Measurements from ENCODE around the gene ATG7.

GRCh38 chr3:11570789-11571495, 298.7 kb downstream of the ATG7 start:
- TF ChIP-seq ZNF70 (CRISPR knock-in tag; IDR thresholded peaks at IDR 0.05), result no peak
- no peak for TF ChIP-seq TCF4 (CRISPR knock-in tag; IDR thresholded peaks at IDR 0.05; ENCODE audit: borderline replicate concordance)
- TF ChIP-seq ISL1 (CRISPR knock-in tag; IDR thresholded peaks at IDR 0.05), result no peak
- no peak for TF ChIP-seq OSR1 (CRISPR knock-in tag; IDR thresholded peaks at IDR 0.05)
- no peak for TF ChIP-seq SNAI2 (CRISPR knock-in tag; IDR thresholded peaks at IDR 0.05)
- no peak for TF ChIP-seq RARB (CRISPR knock-in tag; IDR thresholded peaks at IDR 0.05)
- no peak for TF ChIP-seq CSRNP3 (CRISPR knock-in tag; IDR thresholded peaks at IDR 0.05)
- TF ChIP-seq ESRRG (CRISPR knock-in tag; IDR thresholded peaks at IDR 0.05), result no peak
- TF ChIP-seq, protein P1, sequence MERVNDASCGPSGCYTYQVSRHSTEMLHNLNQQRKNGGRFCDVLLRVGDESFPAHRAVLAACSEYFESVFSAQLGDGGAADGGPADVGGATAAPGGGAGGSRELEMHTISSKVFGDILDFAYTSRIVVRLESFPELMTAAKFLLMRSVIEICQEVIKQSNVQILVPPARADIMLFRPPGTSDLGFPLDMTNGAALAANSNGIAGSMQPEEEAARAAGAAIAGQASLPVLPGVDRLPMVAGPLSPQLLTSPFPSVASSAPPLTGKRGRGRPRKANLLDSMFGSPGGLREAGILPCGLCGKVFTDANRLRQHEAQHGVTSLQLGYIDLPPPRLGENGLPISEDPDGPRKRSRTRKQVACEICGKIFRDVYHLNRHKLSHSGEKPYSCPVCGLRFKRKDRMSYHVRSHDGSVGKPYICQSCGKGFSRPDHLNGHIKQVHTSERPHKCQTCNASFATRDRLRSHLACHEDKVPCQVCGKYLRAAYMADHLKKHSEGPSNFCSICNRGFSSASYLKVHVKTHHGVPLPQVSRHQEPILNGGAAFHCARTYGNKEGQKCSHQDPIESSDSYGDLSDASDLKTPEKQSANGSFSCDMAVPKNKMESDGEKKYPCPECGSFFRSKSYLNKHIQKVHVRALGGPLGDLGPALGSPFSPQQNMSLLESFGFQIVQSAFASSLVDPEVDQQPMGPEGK (CRISPR knock-in tag; IDR thresholded peaks at IDR 0.05; ENCODE audit: borderline replicate concordance), result no peak
- TF ChIP-seq ARNTL (CRISPR knock-in tag; IDR thresholded peaks at IDR 0.05; ENCODE audit: borderline replicate concordance, low read depth), result no peak
- TF ChIP-seq CSDC2 (CRISPR knock-in tag; IDR thresholded peaks at IDR 0.05), result no peak
- no peak for TF ChIP-seq GLIS3 (CRISPR knock-in tag; IDR thresholded peaks at IDR 0.05)
- no peak for TF ChIP-seq ZFP30 (CRISPR knock-in tag; IDR thresholded peaks at IDR 0.05)
- TF ChIP-seq CREB5 (CRISPR knock-in tag; IDR thresholded peaks at IDR 0.05; ENCODE audit: low read depth), result no peak
